IPS-NIHi11 (cell line): Measurements from ENCODE around the gene JADE1.
A peak's percentile ranks its signal among the peaks of the same experiment; 100 is the strongest.

Experiments
- DNase-seq: peaks from one replicate; pipeline ENCODE4 v3.0.0; 2012; ENCODE audit warnings: mixed read lengths, low spot score

JADE1 gene

GRCh38 chr4:128809477-128810330, at the start of gene JADE1:
TSS of gene JADE1 (plus strand) at chr4:128809700. CDS start at chr4:128831759, 22,059 bp downstream.
- peak; percentile 86 for DNase-seq

DNA sequence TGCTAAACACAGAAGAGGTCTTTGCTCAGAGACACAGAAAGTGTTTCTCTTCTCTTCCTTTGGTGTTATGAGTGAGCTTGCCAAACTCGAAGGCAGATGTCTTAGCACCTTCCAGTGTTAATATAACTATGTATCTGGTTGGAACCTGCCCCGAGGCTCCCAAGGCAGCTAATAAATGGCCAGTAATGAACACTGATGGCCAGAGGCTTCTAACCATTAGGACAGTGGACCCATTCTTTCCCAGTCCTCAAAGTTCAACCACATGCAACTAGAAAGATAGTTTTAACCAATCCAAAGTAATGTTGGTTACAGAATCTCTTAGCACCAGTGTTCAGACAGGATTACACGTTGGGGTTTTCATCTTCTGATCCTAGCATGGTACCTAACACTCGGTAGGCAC, 42.7 kb upstream of the JADE1 start:
- no peak for DNase-seq

DNA sequence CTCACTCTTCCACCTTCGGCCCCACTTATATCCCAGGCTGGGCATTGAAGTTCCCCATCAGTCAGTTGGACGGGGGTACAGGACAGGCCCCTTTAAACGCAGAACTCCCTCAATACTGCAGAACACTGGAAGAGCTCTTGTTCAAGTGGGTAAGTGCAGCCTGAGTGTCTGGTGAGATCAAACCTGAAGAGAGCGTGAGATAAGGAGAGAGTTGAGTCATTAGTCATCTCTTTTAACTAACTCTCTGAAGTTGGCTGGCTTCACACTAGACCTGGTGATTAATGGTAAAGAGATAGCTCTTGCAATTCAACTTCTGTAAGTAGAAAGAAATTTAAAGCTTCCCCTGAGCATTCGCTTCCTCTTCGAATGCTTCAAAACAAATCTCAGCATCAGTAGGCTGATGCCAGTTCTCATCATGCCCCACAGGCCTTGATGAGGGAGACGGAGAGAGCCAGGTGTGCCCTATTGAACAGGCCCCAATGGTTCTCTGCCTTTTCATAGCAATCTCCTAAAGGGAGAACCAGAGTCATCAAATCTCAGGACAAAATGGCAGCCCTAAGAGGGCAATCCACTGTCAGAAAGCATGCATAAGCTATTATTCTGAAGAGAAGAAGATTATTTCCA, 41.0 kb upstream of the JADE1 start:
- no peak for DNase-seq

DNA sequence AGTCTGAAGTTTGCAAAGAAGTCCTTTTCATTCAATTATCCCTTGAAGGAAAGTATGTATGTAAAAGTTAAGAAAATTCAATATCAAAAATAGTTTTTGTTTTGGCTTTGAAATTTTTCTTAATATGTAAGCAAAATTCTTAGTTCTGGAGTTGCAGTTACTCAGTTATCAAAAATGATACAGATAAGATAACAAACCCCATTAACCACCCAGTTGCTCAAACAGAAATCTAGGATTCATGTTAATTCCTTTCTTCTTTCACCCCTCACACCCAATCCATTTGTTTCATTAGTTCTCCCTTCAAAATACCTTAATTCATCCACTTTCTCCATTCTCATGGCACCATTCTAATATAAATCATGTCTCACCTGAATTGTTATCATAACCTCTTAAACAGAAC, 40.5 kb upstream of the JADE1 start:
- no peak for DNase-seq

DNA sequence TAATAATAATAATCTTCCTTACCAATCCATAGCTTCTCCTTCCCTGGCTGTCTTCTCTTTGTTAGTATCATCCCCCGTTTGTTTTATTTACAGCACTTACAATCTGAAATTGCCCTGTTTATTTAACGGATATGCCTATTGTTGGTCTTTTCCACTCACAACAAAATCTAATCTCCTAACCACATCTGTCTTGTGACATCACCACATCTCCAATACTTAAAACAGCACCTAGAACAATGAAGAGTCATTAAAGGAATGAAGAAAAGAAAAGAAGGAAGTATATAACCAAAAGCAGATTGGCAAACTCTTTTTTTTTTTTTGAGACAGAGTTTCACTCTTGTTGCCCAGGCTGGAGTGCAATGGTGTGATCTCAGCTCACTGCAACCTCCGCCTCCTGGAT, 38.7 kb upstream of the JADE1 start:
- no peak for DNase-seq

DNA sequence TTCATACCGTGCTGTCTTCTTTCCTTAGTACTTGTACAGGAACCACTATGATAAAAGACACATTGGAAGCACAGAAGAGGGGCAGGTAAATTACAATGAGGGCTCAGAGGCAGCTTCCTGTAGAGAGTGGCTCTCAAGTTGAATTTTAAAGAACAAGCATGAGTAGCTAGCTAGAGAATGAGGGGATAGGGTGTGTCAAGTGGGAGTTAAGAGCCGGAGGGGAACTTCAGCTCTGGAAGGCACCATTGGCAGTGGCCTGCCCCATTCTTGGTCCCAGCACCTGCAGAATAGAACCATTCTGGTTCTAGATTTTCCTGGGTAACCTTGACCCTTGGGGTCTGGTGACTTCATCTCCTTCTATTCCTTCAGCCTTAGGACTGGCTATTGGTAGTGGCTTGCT, 34.0 kb upstream of the JADE1 start:
- DNase-seq = no peak

DNA sequence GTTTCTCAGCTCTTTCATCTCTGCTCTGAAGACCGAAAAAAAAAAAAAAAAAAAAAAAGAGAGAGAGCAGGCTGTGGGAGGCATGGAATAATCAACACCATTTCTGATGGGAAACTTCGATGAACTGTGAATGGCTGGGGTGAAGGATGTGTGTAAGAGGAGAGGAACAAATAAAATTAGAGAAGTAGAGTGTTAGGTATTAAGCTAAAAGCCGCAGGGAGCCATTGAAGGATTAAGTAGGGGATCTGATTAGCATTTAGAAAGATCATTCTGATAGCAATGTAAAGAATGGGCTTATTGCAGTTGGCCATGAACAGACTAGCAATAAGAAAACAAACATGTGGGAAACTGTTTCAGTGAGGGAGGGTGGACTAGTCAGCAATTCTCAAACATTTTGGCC, 33.6 kb upstream of the JADE1 start:
- no peak for DNase-seq

DNA sequence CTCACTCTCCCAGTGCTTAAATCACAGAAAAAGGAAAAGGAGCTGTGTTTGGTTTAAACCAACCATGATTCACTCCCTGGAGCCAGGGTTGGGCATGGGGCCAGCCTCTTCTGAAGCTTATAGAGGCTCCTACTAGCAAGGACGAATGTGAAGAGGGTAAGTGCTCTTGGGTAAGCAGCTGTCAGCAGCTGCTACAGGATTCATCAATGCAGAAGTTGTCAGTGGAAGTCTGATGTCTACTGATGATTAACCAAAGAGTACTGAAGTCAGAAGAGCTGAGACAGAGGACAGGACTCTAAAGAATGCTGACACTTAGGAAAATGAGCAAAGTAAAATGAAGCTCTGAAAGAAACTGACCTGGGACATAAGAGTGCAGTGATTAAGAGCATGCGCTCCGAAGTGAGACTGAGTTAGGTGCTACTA, 32.7 kb upstream of the JADE1 start:
- DNase-seq = no peak

DNA sequence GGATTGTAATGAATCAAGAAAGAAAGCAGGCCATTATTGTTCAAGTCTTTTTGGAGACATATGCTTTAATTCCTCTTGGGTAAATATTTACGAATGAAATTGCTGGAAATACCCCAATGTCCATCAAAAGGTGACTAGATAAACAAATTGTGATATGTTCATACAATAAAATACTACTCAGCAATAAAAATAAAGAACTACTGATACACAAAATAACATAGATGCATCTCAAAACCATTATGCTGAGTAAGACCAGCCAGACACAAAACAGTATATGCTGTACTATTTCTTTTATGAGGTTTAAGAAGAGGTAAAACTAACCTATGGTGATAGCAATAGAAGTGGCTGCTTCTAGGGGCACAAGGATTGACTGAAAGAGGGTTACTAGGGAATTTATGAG, 28.8 kb upstream of the JADE1 start:
- no peak for DNase-seq

DNA sequence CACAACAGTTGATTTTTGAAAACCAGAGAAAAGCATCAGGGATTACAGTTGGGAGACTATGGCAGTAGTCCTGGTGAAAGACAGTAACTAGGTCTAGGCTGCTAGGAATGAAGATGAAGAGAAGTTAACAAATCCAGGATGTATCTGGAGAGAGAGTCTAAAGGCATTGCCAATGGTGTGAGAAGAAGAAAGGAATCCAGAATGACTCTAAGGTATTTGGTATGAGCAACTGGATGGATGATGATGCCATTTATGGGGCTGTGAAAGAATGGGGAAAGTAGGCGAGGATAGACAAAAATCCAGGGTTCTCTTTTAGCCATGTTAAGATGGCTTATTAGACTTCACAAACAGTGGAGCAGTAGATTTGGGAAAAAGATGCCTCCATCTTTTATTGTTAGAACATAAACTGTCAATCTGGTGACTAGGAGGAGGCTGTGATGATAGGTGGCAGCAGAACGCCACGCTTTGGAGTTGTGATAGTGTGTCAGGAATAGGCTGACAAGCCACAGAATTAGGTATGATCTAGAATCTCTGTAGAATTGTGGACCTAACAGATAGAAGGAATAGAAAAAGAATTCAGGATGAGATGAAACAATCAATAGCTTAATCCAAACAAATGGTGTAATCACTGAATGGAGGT, 27.3 kb upstream of the JADE1 start:
- peak; percentile 49 for DNase-seq

DNA sequence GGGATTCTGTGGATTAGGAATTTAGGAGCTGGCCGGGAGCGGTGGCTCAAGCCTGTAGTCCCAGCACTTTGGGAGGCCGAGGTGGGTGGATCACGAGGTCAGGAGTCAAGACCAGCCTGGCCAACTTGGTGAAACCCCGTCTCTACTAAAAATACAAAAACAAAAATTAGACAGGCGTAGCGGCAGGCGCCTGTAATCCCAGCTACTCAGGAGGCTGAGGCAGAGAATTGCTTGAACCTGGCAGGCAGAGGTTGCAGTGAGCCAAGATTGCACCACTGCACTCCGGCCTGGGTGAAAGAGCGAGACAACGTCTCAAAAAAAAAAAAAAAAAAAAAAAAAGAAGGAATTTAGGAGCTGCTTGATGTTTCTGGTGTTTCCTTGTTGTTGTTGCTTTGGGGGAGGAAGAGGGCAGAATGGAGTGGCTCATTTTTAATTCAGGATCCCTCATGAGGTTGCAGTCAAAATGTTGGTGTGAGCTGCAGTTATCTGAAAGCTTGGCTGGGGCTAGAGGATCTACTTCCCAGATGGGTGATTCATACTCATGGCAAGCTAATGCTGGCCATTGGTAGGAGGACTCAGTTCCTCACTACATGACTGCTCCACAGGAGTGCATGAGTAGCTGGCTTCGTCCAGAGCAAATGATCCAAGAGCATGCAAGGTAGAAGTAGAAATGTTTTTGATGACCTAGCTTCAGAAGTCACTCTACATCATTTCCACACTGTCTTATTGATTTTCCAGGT, 26.5 kb upstream of the JADE1 start:
- DNase-seq = no peak

DNA sequence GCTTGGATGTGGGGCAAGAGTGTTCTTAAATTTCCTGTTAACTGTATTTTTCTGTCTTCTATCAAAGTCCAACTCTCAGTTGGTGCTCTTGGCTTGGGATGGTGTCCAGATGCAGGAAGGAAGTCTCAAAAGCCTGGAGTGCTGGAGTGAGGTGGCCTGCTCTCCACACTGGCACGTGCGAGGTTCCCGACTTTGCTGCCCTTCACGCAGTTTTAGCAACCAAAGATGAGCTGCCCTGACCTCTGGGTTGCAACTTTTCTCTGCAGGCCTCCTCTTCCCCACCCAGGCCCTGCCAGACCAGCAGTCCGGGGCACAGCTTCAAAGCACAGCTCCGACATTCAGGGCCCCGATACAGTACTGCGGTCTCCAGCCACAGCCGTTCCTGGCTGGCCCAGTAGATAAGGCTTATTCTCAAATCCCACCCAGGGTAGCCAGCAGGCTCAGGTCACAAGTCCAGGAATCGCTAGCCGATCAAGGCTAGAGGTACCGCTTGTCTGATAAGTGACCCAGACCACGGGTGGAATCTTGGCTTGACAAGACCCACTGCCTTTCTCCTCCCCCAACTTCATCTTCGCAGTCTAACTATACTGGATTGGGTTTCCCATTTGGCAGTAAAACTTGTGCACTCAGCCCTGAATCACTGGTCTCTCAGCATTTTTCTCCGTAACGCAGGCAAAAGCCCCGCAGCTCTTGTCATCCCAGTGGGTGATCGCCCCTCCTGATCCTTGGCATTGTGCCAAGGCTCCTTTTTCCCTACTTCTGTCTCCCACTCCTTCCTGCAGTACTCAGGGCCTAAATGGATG, 21.8 kb upstream of the JADE1 start:
- DNase-seq = peak; percentile 15

GRCh38 chr4:128793859-128794672, 15.4 kb upstream of the JADE1 start:
- no peak for DNase-seq

GRCh38 chr4:128796934-128797333, 12.6 kb upstream of the JADE1 start:
- no peak for DNase-seq

DNA sequence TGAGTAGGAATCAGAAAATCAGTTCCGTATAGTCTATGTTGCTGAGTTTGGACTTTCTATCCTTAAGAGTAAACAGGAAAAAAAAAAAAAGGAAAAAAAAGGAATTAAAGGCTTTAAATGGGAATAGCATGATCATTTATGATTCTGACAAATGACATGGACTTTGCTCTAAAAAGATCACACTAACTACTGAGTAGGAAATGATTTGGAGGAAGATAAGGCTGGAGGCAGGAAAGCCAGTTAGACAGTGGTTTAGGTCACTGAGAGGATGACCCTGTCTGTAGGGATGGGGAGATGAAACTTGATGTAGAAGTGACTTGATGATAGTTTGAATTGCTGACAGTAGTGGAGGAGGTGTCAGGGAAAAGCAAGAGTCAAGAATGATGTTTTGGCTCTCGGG, 9.2 kb upstream of the JADE1 start:
- no peak for DNase-seq

- no peak for DNase-seq
Observed at GRCh38 chr4:128800701-128801284, 8.7 kb upstream of the JADE1 start.

- peak; percentile 56 for DNase-seq
Observed at GRCh38 chr4:128802680-128803628, 6.5 kb upstream of the JADE1 start.

DNA sequence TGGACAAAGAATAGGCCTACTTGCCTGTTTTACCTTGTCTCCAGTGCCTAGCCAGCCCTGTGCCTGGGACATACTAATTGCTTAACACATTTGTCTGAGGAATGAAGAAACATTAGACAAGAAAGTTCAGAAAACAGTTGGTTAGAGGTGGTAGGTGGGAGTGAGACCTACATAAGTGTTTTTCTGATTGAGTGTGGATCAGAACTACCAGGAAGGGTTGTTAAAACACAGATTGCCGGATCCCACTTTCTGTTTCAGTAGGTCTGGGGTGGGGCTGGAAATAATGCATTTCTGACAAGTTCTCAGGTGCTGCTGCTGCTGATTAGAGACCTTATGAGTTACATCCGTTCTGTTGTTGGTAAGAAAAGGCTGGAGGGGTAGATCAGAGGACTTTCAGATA, 5.7 kb upstream of the JADE1 start:
- no peak for DNase-seq

DNA sequence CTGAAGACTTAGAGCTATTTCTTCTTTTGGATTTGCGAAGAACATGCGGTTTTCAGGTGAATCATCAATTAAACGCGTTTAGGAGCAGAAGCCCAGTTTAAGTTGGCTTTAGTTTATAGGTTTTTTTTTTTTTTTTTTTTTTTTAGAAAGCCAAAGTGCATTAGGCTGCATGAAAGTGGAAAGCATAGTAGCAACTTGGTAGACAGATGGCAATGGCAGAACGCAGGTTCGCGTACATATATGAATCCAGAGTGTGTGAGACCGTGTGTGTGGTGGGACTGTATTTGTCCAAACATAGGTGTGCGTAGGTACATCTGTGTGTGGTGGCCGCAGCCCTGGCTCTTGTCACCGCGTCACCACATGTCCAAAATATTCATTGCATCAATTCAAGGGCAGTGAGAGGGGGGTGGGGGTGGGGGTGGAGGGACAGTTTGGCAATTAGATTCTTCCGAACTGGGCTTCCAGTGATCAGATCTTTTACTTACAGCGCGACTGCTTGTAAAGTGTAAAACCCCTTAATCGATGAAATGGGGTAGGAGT, 901 bp downstream of the JADE1 start:
- DNase-seq = peak; percentile 17
